Suprapubic skin (tissue), 4 donors: ENCODE results near the gene KEL. TPM values are rescaled to one million over a fixed set of nuclear protein-coding genes. Genes with fewer than 3 reads are reported as not detected.

Experiments
- DNase-seq, 2 donors: peaks; one replicate each; pipeline ENCODE4 v3.0.0-alpha.2; 2019; ENCODE audit warnings: low spot score in 2 of 2
- H3K27ac ChIP-seq: fragments of 200-600 bp; sonication (generic); one replicate; pipeline ENCODE4 v1.5.1; 2019
- H3K27me3 ChIP-seq: fragments of 200-600 bp; sonication (generic); one replicate; pipeline ENCODE4 v1.5.1; 2019
- H3K36me3 ChIP-seq: fragments of 200-600 bp; sonication (generic); one replicate; pipeline ENCODE4 v1.5.1; 2019
- H3K4me1 ChIP-seq: fragments of 200-600 bp; sonication (generic); one replicate; pipeline ENCODE4 v1.5.1; 2019
- H3K4me3 ChIP-seq: fragments of 200-600 bp; sonication (generic); one replicate; pipeline ENCODE4 v1.5.1; 2019; ENCODE audit warnings: mild to moderate bottlenecking
- H3K9me3 ChIP-seq: fragments of 200-600 bp; sonication (generic); one replicate; pipeline ENCODE4 v1.5.1; 2019
- CTCF ChIP-seq, 2 donors: fragments of 200-600 bp in 1 of 2; fragments of 450-650 bp in 1 of 2; sonication (generic) in 1 of 2; IDR thresholded peaks; one replicate each; pipeline ENCODE4 v1.5.1; 2016 to 2019; ENCODE audit warnings: antibody characterized with exemption in 2 of 2, mild to moderate bottlenecking in 1 of 2, moderate library complexity in 1 of 2
- EP300 ChIP-seq: sonication (generic); formaldehyde crosslinking; IDR thresholded peaks from one replicate; pipeline ENCODE4 v1.6.1; 2017; ENCODE audit warnings: antibody characterized with exemption
- POLR2A ChIP-seq, 2 donors: fragments of 450-650 bp; IDR thresholded peaks; one replicate each; pipeline ENCODE4 v1.6.1; 2017; ENCODE audit warnings: antibody characterized with exemption in 2 of 2, mild to moderate bottlenecking in 2 of 2, moderate library complexity in 2 of 2
- POLR2AphosphoS5 ChIP-seq, 3 donors: sonication (generic); formaldehyde crosslinking; IDR thresholded peaks; one replicate each; pipeline ENCODE4 v1.6.1; 2017; ENCODE audit warnings: antibody characterized with exemption in 3 of 3
- WGBS: methylation state at CpG from one replicate; pipeline ENCODE4 v1.1.5; 2018; 5-methylcytosine and 5-hydroxymethylcytosine counted together
- total RNA-seq, 4 donors: library from RNA; depleted of rRNA; stranded (reverse); fragments of >200 nt; gene quantifications; one replicate each; pipeline ENCODE4 v1.1.0, GENCODE V29; 2016

Gene KEL
- total RNA-seq, 4 donors from 2014 or later = 0.32 TPM; not detected in 3

- no peaks in the 10 kb centered on the region for H3K9me3 ChIP-seq
- no peak overlapping the region for H3K27ac ChIP-seq
- H3K4me1 ChIP-seq = no peaks in the 10 kb centered on the region
- peak in 1 of 2 donors; percentile 47 for DNase-seq
- no peak overlapping the region for H3K4me3 ChIP-seq
- H3K36me3 ChIP-seq = no peaks in the 10 kb centered on the region
- TF ChIP-seq POLR2A (IDR thresholded peaks at IDR 0.05) = no peak
- no peak for TF ChIP-seq EP300
- TF ChIP-seq CTCF (IDR thresholded peaks at IDR 0.05) = no peak
- no peak for TF ChIP-seq POLR2AphosphoS5 (IDR thresholded peaks at IDR 0.05)
- no peaks in the 10 kb centered on the region for H3K27me3 ChIP-seq
- WGBS = 56% methylated on average over 7 of the region's 7 CpGs
Observed at GRCh38 chr7:142927085-142927745, 34.9 kb downstream of the KEL start.

- H3K9me3 ChIP-seq = no peaks in the 10 kb centered on the region
- H3K27me3 ChIP-seq = no peaks in the 10 kb centered on the region
- no peak overlapping the region for H3K27ac ChIP-seq
- no peak for TF ChIP-seq POLR2A (IDR thresholded peaks at IDR 0.05)
- no peak for TF ChIP-seq CTCF (IDR thresholded peaks at IDR 0.05)
- TF ChIP-seq EP300 = no peak
- TF ChIP-seq POLR2AphosphoS5 (IDR thresholded peaks at IDR 0.05) = no peak
- H3K4me1 ChIP-seq = no peaks in the 10 kb centered on the region
- DNase-seq = peak in 1 of 2 donors; percentile 43
- H3K36me3 ChIP-seq = no peaks in the 10 kb centered on the region
- WGBS = 77% methylated on average over 12 of the region's 12 CpGs
- H3K4me3 ChIP-seq = no peak overlapping the region
Observed at GRCh38 chr7:142925413-142925812, 36.8 kb downstream of the KEL start.

GRCh38 chr7:142923391-142923790 is 38.8 kb downstream of the KEL start:
- H3K36me3 ChIP-seq = no peaks in the 10 kb centered on the region
- TF ChIP-seq POLR2A (IDR thresholded peaks at IDR 0.05) = no peak

GRCh38 chr7:142919656-142920055 is 42.5 kb downstream of the KEL start:
- 79% methylated on average over 3 of the region's 3 CpGs for WGBS
- H3K4me3 ChIP-seq = no peak overlapping the region
- TF ChIP-seq CTCF (IDR thresholded peaks at IDR 0.05) (no peak), EP300 (no peak), POLR2AphosphoS5 (IDR thresholded peaks at IDR 0.05) (no peak), POLR2A (IDR thresholded peaks at IDR 0.05) (no peak)
- peaks cover 5% of the 10 kb centered on the region for H3K27me3 ChIP-seq
- no peaks in the 10 kb centered on the region for H3K4me1 ChIP-seq
- peak in 1 of 2 donors; percentile 15 for DNase-seq
- no peaks in the 10 kb centered on the region for H3K9me3 ChIP-seq
- no peak overlapping the region for H3K27ac ChIP-seq
- no peaks in the 10 kb centered on the region for H3K36me3 ChIP-seq

More at GRCh38 chr7:142923391-142923790, 38.8 kb downstream of the KEL start:
- H3K4me1 ChIP-seq = no peaks in the 10 kb centered on the region
- no peak overlapping the region for H3K27ac ChIP-seq
- H3K9me3 ChIP-seq = no peaks in the 10 kb centered on the region
- H3K4me3 ChIP-seq = no peak overlapping the region
- peaks cover 5% of the 10 kb centered on the region for H3K27me3 ChIP-seq
- 44% methylated on average over 2 of the region's 2 CpGs for WGBS
- no peak for DNase-seq

GRCh38 chr7:142918901-142919300 is 43.3 kb downstream of the KEL start:
- Histone ChIP-seq H3K4me3 (no peak overlapping the region), H3K4me1 (no peaks in the 10 kb centered on the region), H3K36me3 (no peaks in the 10 kb centered on the region), H3K27ac (no peak overlapping the region), H3K27me3 (peaks cover 5% of the 10 kb centered on the region), H3K9me3 (no peaks in the 10 kb centered on the region)
- 76% methylated on average over 2 of the region's 2 CpGs for WGBS
- peak in 1 of 2 donors; percentile 47 for DNase-seq
- no peak for TF ChIP-seq POLR2A (IDR thresholded peaks at IDR 0.05)
- no peak for TF ChIP-seq EP300
- no peak for TF ChIP-seq CTCF (IDR thresholded peaks at IDR 0.05)
